HG03432 (cell line): ENCODE data around the gene ARHGAP22.

Experiments
- ATAC-seq: cut with Tn5 transposase; IDR thresholded peaks from one replicate; pipeline ENCODE4 v1.9.1; 2021; ENCODE audit warnings: mild to moderate bottlenecking, moderate library complexity; ENCODE audit not compliant: unreplicated experiment

The ARHGAP22 gene

DNA sequence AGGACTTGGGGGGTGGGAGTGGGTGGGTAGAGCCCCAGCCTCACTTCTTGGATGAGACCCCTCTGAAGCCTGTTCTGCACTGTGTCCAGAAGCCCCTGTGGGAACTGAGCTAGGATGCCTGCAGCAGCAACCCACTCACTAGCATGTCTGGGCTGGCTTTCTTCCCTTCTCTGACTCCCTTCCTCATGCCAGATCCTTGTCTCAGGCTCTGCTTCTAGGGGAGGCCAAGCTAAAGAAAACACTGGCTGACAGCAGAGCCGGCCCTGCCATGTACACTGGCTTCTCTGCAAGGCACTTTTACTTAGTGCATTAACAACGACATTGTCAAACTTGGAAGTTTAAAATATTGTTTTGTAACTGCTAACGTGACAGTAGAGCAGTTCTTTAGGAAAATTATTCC, 50.2 kb downstream of the ARHGAP22 start:
- no peak for ATAC-seq

DNA sequence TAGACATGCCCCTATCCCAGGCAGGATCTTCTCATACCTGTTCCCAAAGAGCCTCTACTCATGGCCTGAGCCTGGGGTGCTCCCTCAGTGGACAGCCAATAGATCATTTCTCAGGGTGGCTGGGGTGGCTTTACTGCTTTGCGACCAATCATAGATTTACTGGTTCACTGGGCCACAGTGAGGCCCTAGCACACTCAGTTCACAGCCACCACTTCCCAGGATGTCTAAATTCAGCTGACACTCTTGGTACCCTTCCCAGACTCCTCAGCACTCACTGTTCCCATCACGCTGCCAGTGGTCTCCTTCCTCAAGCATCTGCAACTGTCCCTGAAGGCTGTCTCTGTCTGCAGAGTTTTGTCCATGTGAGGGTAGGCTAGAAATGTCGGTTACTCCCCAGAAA, 50.6 kb downstream of the ARHGAP22 start:
- ATAC-seq = no peak

DNA sequence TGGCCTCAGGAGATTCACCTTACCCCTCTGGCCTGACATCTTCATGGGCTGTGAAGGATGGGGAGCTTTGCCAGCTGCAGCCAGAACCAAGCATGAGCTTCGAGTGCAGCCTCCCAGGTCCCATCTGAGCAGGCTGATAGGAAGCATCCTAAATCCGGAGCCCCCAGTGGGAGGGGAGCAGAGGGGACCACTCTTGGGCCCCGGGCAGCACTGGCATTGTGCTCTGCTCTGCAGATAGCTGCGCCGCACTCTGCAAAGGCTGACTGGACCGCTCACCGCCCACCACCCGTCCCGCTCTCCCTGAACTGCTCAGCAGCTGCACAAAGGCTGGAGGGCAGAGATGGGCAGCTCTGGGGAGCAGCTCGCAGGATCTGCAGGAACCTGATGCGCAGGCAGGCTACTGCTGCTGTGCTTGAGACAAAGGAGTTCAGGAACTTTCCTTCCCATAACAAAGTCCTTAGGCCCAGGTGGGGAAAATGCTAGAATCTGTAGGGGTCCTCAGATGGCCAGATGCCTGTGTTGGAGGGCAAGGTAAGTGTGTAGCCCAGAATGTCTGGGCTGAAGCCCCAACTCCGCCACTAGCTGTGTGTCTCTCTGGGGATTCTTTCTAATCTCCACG, 51.8 kb downstream of the ARHGAP22 start:
- no peak for ATAC-seq

DNA sequence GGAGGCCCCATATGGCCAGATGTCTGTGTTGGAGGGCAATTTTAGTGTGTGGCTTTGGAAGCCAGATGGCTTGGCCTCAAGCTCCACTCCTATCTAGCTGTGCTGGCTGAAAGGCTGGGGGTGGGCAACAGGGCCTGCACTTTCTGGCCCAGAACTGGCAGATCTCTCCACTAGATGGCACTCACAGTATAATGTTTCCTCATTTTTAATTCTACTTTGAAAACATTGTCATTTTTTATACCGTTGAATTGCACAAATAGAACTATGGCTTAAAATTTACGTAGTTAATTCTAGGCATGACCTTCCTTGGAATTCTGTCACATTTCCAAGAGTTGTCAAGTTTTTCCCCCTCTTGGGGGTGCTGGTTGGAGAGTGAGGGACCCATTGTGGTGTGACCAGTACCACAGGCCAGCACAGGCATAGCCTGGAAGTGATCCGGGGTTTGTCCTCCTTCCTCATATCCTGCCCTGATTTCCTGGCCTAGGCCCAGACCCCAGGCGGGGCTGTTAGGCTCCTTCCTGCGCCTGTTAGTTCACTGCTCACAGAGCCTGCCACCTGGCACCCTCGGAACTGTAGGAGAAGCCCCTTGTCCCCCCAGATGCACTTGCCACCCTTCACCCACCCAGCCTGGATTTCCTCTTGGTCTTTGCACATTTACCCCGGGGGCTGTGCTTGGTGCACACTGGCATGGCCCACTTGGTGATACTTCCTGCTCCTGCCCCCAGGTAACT, 52.8 kb downstream of the ARHGAP22 start:
- ATAC-seq = no peak

DNA sequence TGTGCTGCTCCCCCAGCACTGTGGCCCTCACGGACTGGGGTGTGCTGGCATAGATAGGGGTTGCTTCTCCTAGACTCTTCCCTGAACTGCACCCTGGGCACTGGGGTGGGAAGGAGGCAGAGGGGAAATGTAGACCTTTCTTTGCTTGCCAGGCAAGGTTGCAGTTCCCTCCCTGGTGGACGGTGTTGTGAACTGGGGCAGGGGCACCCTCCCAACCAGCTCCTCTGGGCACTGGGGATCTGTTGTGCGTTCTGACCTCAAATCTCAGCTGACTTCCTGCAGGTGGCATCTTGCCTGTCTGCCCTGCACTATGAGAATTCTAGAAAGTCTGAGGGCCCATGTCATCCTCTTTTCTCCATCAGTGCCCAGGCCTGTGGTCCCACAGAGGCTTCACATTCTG, 53.9 kb downstream of the ARHGAP22 start:
- no peak for ATAC-seq

DNA sequence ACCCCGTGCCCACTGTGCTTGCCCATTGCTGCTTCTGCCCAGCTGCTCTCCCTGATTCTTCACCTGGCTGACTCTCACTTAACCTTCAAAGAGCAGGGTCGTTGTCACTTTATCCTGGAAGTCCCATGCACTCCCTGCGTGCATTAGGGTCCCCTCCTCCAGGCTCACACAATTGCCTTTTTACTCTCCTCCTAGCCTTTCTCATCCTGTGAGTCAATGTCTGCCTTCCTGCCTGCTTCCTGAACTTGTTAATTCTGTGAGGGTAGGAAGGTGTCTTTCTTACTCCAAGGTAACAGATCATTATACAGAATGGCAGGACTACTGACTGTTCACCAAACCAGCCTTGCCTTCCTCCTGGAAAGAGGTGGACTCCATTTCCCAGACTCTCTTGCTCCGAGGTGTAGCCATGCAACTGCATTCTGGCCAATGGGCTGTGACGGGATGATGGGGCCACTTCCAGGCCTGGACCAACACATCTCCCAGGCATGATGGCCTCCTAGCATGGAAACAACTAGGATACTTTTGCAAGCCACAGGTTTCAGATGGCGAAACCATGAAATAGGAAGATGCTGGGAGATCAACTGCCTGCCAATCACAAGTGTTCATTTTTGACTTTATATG, 54.7 kb downstream of the ARHGAP22 start:
- ATAC-seq = no peak

DNA sequence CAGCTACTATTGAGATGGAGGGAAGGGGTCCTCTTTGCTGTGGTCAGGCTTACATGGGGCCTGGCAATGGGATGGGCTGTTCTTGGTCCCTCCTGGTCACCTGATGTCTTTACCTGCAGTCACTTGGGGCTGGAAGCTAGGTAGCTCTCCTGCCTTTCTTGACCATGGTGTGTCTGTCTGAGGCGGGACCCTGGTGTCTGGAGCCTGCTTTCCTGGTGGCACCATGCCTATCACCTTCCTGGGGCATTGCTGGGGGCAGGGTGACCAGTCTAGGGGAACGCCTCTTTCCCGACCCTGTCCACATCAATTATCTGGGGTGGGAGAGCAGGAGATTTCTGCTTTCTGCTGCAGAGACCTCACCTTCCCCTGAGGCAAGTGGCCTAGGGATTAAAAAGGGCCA, 55.6 kb downstream of the ARHGAP22 start:
- ATAC-seq = no peak

DNA sequence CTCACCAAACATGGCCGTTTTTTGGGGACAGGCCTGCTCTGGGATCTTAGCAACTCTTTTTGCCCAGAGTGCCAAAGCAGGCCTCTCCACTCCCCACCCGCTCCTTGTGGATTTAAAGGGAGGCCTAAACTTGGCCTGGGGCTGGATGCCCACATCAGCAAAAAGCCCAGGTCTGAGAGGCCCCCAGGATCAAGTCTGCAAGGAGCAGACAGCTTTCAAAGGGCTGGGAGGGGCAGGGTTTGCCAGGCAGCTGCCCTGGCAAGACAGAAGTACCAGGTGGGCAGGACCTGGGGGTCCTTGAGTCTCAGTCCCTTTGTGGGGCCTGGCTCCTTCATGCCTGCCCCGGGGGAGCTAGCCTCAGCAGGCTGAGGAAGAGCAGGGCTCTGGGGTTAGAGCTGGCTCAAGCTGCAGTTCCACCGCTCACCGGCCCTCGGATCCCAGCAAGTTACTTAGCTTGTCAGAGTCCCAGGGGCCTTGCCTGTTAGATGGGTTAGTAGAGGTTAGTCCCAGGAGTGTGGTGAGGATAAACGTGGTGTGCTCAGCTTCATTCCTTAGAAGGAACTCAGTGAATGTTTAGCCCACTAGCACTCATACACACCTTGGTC, 56.2 kb downstream of the ARHGAP22 start:
- ATAC-seq = no peak

DNA sequence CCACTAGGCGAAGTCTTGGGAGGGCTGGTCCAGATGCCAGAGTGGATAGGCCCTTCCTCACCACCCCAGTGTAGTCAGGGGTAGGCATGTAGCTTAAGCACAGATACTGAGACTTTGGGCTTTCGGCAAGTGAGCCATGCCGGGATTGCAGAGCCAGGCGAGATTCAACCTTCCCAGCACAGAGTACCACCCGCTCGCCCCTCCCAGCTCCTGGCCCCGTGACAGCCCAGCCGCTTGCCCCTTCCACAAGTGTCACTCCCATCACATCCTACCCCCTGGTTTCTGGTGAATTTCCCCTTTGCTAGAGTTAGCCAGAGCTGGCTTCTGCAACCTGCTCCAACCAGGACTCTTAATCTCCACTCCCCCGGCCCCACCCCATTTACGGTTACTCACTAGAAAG, 56.9 kb downstream of the ARHGAP22 start:
- ATAC-seq = no peak

DNA sequence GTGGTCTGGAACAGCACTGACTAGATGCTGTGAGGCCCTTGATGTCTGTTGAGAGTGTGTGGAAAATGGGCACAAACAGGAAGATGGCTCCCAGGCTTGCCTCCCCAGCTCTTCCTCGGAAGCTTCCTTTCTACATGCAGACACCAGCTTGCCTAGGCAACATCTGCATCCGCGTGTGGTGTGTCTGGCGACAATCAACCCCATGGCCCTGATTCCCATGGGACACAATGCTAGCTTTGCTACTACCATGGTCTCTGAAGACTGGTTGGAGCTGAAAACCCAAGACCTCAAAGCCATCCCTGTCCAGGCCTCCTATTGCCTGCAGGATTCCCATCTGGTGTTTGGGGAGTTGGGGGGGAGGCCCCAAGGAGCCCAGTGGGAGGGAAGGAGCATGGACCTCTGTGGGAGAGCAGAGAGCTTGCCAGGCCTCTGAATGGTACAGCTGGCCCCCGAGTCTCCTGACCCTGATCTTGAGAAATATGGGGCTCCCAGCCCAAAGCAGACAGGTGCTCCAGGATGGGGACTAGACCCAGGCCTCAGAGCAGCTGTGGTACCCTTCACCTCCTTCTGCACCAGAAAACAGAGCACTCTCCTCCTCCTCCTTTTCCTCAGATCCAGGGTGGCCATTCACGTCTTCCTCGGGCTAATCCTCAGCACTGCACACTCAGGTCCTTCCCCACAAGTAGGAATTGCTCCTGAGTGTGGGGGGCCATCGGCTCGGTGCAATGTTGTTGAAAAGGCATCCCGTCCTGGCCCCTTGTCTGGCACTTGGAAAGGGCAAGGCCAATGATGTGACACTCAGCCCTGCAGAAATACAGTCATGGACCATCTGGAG, 57.6 kb downstream of the ARHGAP22 start:
- no peak for ATAC-seq

DNA sequence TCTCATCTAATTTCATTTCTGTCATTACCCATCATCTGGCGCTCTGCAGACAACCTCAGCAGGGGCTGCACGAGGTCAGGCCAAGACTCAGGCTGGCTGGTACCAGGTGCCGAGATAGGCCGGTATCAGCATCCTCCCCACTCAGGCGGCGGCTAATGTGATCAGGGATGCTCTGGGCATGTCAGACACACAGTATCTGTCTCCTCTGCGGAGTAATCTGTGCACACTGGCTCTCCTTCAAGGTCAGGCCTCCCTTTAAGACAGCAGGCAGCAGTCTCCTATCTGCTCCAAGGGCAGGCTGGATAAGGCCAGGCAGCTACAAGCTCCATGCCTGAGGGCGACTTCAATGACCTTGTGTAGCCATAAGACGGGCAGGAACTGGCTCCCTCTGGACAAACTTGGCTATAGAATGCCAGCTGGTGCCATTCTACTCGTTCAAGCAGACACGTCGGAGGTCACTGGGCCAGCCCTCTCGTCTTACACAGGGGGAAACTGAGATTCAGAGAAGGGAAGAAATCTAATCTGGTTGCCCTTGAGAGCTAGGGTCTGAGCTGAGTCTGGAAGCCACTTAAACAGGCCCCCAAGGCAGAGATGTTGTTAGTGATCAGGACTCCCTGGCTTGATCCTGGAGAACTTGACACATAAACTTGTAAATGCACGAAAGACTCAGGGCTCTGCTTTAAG, 59.3 kb downstream of the ARHGAP22 start:
- ATAC-seq = no peak

DNA sequence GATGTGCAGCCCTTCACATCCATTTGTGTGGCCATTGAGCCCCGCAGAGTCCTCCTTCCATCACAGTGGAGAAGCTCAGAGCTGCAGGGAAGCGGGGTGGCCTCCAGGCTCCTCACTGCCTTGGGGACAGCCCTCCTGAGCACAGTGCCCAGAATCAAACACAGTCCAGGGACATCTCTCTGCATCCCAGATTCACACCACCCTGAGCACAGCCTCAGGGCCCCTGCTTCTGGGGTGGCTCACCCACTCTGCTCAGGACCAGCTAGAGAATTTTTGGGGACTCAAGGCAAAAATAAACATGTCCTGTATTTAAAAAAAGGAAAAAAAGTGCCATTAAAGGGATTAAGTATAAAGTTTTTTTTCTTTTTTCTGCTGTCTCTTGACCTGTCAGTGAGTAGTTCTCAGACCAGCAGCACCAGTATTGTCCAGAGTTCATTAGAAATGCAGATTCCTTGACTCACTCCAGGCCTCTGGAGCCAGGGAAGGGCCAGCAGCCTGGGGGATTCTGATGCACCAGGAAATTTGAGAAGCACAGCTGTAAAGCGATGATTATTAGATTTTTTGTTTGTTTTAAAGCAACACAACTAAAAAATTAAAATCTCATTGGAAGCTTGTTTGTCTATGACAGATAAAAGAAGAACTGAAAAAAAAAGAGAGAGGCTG, 61.6 kb downstream of the ARHGAP22 start:
- no peak for ATAC-seq

DNA sequence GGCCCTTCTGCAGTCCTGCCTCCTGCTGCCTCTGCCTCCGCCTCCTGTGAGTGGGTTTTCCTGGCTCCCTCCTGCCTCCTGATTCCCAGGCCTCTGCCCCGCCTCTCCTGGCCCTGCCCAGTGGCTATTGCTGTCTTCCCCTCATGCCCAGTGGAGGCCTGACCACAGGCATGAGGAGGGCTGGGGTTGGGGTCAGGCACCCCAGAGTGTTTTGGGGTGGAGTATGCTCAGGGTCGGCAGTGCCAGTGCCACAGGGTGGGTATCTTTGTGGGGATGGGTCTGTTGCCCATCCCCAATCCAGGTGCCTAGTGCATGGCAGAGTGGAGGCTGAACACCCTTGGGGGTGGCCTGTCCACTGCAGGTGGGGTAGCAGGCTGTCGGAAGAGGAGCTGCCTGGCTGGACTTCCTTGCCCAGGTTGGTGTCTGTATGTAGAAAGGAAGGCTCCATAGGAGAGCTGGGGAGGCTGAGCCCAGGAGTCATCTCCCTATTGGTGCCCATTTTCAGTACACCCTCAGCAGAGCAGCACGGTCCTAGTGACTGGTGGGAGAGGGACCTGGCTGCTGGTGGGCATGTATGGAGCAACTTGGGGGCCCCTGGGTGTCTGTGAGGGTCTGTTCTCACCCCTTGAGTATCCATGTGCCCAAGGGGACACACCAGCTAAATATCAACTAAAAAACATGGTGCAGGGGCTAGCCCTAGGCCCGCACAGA, 62.2 kb downstream of the ARHGAP22 start:
- no peak for ATAC-seq

DNA sequence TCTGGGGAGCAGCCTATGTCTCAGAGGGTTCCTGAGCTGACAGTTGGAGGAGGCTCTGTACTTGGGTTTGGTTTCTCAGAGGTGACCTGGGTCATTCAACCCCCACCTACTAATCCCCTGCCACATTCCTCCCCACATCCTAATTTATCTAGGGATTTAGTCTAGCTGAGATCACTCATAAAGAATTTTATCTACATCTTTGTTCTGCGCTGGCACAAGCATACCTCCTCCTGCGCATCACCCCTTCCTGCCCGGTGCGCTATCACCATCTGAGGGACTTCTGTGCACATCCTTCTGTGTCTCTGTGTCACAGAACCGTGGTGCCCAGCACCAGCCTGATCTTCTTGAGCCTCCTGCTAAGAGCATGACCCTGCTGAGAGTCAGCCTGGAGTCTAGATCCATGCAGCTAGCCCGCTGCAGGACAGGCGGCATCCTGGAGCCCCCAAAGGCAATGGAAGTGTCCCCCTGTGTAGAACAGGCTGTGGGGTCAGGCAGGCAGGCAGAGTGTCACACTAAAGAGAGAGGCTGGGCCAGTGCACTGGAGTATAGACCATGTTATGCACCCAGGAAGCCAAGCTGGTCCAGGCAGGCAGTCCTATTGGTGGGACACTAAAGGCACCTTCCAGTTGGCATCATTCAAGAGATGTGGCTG, 63.6 kb downstream of the ARHGAP22 start:
- no peak for ATAC-seq

DNA sequence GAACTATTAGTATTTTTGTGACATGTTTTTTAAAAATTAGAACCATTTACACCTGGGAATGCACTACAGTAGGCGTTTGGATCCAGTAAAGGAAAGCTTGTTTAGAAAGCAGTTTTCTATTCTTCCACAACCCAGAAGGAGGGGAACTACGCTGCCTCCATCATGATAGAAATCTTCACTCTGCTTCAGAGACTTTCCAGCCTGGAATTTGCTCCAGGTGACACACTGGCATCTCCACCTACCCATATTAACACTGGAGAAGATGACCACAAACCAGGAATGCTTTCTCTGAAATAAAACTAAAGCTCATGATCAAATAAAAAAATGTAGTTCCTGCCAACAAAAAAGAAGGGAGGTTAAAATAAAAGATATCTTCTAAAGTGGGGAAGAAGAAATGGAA, 66.3 kb downstream of the ARHGAP22 start:
- ATAC-seq = no peak

DNA sequence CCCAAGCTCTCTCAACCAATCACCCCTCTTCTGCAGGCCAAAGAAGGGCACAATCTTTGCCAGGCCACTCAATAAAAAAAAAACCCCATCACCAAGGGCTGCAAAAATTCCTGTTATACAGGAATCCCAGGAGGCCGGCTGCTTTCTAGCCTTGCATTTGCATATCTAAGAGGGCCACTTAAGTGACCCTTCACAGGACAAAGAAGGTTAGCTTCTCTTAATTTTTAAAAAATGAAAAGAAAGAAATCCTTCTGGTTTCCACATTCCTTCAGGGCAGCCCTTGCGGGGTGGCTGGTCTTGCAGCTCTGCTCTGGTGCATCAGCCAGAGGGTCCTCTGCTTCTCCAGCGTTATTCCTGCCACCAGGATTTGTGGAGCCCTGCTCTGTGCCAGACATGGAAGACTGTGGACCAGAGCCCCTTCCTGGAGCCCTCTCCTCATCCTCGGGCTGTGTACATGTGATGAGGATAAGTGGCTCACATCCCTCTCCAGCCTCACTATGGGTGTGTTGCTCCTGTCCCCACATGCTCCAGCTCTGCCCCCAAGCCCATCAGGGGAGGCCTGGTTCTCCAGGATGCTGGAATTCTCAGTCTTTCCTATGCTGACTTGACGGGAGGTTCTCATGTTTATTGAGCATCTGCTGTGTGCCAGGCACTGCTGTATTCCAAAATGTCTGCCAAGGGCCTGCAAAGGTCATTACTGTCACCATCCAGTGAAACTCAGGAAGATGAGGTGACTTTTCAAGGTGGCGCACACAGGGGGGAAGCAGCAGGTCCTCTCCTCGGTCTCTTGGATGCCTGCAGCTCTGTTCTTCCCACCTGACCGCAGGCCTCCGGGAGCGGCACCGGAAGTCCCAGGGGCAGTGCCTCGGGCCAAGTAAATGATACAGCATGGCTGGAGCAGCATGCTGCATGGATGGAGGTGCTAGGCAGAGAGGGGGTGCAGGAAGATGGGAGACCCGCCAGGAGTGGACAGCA, 67.7 kb downstream of the ARHGAP22 start:
- ATAC-seq = no peak

DNA sequence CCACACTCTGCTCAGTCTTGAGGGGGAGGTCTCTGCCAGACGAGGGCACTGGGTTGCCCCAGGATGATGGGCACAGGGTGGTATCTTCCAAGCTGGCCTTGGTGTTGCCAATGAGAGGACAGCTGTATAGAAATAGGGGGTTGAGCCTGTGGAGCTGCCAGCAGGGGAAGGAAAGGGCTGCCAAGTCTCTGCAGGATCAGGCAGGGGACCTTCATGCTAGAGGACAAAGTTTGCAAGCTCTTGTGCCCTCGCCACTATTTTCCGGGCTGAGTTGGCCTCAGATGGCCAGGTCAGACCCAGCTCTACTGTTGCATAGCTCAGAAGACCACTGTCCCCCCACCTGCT, 68.7 kb downstream of the ARHGAP22 start:
- no peak for ATAC-seq
